Measurements from ENCODE around the gene SIPA1L2.
A peak's percentile ranks its signal among the peaks of the same experiment; 100 is the strongest.

Gene SIPA1L2

GRCh38 chr1:232648316-232648715 lies 18.4 kb upstream of the SIPA1L2 start:
- no peak for DNase-seq

GRCh38 chr1:232644209-232644608 lies 14.3 kb upstream of the SIPA1L2 start:
- DNase-seq: no peak

GRCh38 chr1:232643251-232643650 lies 13.3 kb upstream of the SIPA1L2 start:
- no peak for DNase-seq

DNA sequence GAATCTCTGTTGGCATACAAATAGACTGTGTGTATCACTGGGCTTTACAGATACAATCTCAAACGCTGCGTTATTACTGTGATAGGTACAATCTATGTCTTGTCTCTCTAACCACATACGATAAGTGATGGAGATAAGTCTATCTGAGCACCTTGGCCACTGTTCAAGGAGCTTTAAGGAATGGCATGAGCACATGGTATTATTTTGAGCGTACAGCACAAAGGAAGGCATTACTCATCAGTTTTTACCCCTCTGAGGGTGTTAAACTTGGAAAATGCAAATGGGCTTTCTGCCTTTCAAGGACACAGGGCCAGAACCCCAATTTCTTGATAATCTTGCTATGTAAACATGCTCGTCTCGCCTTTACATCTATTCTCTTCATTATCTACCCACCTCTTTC lies 11.6 kb upstream of the SIPA1L2 start:
- DNase-seq: no peak

DNA sequence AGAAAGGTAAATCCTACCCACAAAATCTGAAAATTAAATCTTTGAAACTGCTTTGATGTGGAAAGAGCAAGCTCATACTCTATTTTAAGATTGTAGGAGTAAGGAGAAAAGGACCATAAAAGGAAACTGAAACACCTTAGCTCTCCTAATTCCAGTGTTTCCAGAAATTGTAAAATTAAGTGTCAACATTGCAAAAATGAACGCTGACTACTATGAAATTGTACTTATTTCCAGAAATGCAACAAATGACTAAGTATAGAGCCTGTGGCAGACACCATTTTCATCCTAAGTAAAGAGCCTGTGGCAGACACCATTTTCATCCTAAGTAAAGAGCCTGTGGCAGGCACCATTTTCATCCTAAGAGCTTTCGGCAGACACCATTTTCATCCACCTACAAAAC lies 6.9 kb upstream of the SIPA1L2 start:
- no peak for DNase-seq

DNA sequence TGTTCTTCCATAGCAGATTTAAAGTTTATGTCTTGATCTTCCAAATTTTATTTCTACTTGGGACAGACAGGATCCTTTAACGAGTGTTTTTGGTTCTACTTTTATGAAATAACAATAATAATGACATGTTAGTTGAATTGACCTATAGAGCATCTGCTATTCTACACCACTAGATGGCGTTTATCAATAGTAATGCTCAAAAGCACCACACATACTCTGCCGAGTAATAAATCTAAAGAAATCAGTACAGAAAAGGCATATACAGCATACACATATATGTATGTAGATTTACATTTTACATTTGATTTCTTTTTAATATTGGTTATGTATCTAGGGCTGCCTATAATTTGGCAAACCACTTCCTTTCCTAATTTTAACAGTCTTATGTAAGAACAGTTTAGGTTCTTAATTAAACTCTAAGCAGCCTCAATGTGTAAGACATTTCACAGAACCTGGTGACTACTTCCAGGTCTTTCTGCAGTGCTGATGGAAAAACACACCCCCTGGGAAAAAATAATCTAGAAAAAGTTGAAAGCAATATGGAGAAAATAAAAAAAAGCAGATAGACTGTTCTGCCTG lies 5.9 kb upstream of the SIPA1L2 start:
- no peak for DNase-seq

- DNase-seq: no peak
Measured at GRCh38 chr1:232635279-232635678, 5.3 kb upstream of the SIPA1L2 start.

DNA sequence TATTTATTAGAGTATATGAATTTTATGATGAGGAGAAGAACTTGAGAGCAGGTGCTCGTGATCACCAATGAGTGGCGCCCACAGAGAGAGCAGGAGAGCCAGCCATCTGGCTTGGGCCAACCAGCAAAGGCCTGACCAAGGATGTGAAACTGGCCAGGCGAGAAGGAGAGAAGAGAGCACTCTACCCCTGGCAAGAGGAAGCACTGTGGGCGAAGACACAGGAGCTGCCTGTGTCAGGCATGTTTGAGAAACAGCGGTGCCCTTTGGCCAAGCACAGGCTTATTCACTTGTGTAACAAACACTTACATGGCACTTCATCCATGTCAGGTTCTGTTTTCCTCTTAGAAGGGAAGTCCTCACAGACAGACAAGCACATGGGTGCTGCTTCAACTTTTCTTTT lies 4.2 kb upstream of the SIPA1L2 start:
- no peak for DNase-seq

GRCh38 chr1:232630894-232631195 lies 912 bp upstream of the SIPA1L2 start:
- DNase-seq: no peak

GRCh38 chr1:232629250-232630046 lies 485 bp downstream of the SIPA1L2 start:
- peak; percentile 65 for DNase-seq

DNA sequence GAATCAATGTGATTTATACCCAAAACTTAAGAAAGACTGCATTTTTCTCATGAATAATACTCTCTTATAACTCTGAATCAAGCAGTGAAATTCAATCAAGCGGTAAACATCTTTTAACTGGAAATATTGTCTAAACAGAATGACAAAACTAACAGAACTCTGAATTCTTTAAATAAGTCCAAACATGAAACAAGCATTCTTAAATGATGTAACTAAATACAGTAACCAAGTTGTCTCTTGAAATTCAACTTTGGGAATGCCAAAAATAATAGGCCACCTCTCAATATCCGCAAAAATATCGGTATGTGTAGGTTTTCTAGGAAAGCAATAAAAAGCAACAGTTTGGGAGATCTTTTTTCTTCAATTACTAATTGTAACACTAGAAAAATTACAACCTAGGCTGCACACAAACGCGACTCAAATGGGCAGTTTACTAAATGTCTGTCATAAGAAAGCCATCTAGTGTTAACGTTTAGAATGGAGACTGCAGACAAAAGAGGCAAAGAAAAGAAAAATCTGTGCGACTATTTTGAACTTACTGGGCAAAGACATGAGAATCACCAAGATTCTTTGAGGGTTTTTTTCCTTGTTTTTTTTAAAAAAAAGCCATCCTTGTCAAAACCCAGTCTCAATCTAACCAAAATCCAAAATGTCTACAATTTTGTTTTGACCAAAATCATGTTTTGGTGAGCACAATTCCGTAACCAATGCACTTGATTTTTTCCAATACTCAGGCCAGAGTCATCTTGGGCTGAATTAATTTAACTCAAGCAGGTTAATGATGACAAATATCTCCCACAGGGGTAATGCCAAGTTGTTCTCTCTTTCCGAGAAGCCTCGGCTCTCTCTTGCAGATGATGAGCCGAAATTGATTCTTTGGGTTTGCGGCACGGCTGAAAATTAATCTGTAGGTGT lies 1.3 kb downstream of the SIPA1L2 start:
- DNase-seq: no peak

DNA sequence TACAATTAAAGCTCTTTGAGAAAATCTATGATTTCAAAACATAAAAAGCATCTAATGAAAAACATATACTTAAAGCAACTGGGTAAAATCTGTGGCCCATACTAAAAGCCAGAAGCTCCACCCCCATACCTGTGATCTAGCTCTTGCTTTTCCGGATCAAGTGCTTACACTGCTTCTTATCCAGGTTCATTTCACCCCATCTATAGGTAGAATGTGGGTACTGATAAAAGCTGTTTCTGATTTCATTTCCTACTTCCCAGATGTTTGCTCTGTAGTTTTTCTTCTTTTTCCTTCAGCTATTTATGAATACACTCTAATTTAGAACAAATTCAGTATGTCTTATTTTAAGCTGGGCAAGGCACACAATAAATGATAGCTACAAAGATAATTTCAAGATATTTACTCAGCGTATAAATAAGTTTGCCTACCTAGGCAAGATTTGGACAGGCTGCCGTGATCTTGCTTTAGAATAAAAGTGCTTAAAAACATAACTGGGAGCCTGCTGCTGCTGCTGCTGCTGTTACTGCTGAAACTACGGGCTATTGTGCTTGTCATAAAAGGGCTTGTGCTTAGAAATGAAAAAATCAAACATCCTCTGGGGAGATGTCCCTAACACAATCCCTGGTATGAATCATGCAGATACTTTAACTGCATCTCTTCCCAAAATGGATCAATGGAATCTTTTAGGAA lies 2.1 kb downstream of the SIPA1L2 start:
- no peak for DNase-seq

GRCh38 chr1:232627171-232627570 lies 2.8 kb downstream of the SIPA1L2 start:
- no peak for DNase-seq

DNA sequence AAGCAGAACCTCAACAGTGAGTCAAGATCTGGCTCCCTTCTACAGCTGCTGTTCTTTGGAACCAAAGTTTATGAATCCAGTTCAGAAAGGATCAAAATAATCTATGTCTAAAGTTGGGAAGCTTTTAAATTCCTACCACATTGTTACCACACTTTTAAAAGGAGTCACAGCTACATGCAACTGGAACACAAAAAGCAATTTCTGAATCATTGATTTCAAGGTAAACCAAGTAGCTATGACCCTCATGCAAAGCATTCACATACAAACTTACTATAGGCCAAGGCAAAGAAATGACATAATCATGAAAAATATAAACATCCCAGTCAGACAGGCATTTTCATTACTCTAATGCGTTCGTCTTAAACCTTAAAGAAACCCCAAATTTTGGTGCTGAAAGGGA lies 3.5 kb downstream of the SIPA1L2 start:
- no peak for DNase-seq

DNA sequence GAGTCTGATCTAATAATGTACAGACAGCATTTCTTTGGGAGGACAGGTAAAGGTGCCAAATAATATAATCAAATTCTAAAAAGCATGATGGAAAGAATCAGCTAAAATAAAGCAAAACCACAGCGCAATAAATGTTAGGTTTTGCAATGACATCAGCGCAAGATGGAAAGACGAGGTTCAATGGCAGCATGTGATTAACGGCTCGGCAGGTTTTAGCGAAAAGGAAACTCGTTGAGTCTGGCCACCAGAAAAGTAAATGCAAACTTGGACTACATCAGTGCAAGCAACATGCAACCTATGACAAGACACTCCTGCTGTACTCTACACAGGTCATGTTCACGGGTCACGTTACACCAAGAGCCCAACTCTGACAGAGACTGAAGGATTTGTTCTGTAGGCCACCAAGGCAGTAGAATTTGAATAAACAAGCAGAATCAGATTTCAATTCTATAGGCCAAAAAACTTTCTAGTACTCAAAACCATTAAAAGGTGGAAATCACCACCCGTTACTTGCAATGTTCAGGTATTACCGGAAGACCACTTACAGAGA lies 4.5 kb downstream of the SIPA1L2 start:
- DNase-seq: no peak

DNA sequence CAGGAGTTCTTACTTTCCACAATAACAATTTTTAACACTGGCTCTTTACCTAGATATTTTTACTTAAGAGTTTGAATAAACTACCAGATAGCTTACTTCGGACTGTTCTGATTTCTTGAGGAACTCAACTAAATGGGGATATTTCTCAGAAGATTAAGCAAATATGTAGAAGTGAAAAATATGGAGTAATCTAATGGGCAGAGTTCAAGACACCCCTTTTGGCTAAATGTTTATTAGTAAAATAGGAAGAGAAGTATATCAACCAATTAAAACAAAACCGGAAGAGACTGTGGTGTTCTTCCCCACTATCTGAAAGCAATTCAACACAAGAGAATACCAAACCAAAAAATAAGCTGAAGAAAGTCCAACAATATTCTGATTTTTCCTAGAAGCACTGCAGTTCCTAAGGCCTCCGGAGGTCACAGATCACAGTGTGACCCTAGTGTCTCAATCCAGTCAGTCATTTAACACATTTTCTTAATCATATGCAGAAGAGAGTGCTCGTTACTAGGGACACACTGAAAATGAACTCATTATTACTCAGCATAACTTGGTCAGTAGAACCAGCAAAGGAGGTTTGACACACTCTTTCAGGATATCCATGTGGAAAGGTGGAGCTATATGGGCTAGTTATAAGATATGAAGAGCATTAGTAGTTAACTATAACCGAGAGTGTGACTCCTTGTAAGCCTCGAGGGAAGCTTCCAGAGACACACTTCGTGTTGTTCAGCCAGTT lies 5.2 kb downstream of the SIPA1L2 start:
- no peak for DNase-seq

DNA sequence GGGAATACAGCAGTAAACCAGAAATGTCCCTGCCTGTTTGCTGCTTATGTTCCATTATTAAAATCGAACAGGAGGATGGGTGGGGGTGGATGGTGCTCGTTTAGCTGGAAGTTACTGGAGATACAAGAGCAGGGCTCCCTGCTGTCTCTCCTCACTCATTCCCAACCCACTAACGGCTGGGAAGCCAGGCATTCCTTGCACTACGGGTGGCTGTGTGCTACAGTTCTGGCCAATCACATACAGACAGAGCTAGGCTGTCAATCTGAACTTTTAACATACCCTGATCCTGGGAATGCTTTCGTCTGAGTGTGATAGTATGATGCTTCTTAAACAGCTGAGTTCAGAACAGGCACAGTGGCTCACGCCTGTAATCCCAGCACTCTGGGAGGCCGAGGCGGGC lies 7.0 kb downstream of the SIPA1L2 start:
- DNase-seq: no peak

DNA sequence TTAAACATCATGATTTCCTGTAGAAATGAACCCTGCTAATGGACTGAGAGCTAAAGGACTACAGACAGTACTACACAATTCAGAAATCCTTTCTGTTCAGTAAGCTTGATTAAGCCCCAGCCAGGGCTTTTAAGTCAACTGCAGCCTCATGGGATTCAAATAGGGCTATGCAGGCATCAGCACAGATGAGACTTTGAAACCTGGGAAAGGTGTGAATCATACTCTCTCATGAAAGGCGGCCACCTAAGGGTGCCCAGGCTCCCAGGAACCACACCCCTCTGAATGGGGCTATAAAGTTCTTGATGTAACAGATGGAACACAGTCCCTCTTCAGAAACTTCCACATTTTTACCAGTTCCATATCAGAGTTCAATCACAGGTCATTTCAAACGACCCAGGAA lies 7.6 kb downstream of the SIPA1L2 start:
- no peak for DNase-seq

DNA sequence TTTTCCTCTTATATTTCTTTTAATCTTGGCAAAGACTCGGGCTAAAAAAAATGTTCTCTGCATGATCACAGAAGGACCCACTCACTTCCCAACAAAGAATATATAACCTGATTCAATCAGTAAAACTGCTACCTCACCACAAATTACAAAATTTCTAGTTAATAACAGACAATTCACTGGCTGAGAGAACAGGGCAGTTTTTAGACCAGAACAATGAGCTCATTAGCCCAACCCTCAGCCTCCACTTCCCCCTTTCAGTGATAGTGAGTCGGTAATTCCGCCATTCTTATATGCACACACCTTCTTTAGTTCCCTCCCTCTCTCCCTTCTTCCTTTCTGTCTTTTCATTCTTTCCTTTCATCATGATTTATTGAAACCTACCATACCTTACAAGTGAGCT lies 8.9 kb downstream of the SIPA1L2 start:
- no peak for DNase-seq

- DNase-seq: no peak
Measured at GRCh38 chr1:232620356-232620969, 9.5 kb downstream of the SIPA1L2 start.

- DNase-seq: no peak
Measured at GRCh38 chr1:232617237-232617636, 12.7 kb downstream of the SIPA1L2 start.

DNA sequence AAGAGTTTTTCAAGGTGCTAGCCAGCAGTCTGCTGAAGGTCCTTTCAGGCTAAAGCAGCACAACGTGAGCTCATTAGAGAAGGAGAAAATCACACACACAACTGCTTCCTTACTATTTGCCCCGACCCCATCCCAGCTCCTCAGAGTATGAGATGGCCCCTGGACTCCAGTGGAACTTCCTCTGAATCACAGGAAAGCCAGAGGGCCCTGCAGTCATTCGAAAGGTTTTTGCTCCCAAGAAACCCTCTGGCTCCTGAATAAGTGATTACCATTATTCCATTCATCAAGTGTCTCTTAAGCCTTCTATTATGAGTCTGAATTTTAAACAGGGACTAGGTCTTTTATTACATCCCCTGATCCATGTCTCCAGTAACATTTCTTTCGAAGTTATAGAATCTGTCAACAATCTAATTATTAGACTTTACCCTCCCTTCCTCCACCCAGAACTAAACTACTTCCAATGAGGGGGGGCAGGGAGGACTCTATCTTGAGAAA lies 14.6 kb downstream of the SIPA1L2 start:
- DNase-seq: no peak
